AG10803 (cell line): ENCODE results near the gene PLCG1.

ENCODE experiments used
- DNase-seq: peaks from one replicate; pipeline ENCODE4 v3.0.0; 2010; ENCODE audit warnings: low read depth
- H3K4me3 ChIP-seq: 2 replicates; pipeline ENCODE4 v1.5.1; 2011; ENCODE audit warnings: mild to moderate bottlenecking, low read length, control low read depth
- CTCF ChIP-seq: conservative IDR thresholded peaks from 2 replicates; pipeline ENCODE4 v1.5.1; 2011; ENCODE audit warnings: mild to moderate bottlenecking, low read length, control low read depth, inconsistent platforms

Gene PLCG1

GRCh38 chr20:41136680-41137613 is at the start of gene PLCG1:
Gene PLCG1, plus strand, starts transcription at chr20:41137543. Its CDS starts 99 bp downstream, at chr20:41137642.
- peak within 1 kb of the TSS; percentile 74 for H3K4me3 ChIP-seq
- DNase-seq: peak; percentile 74
- TF ChIP-seq CTCF: no peak

- no peak overlapping the region for H3K4me3 ChIP-seq
- DNase-seq: no peak
- TF ChIP-seq CTCF: no peak
These were observed 49.6 kb upstream of the PLCG1 start for GRCh38 chr20:41087777-41088176.

- DNase-seq: no peak
- TF ChIP-seq CTCF: no peak
- H3K4me3 ChIP-seq: no peak overlapping the region
These were observed 47.8 kb upstream of the PLCG1 start for GRCh38 chr20:41089555-41089954.

- no peak for TF ChIP-seq CTCF
- no peak overlapping the region for H3K4me3 ChIP-seq
- no peak for DNase-seq
These were observed 45.4 kb upstream of the PLCG1 start for GRCh38 chr20:41091927-41092326.

- TF ChIP-seq CTCF: no peak
- peak; percentile 27 for DNase-seq
- H3K4me3 ChIP-seq: no peak overlapping the region
These were observed 42.8 kb upstream of the PLCG1 start for GRCh38 chr20:41094353-41095055.

GRCh38 chr20:41095110-41095969 is 42.0 kb upstream of the PLCG1 start:
- peak; percentile 91 for TF ChIP-seq CTCF
- no peak overlapping the region for H3K4me3 ChIP-seq
- DNase-seq: peak; percentile 58
